ENCODE data around the gene SHANK2.

- TF ChIP-seq CTCF (IDR thresholded peaks at IDR 0.05; ENCODE audit: borderline replicate concordance, extremely low read depth, low read length, poor library complexity, severe bottlenecking) (no peak), EZH2 (IDR thresholded peaks at IDR 0.05; ENCODE audit: borderline replicate concordance, low read depth, low read length, severe bottlenecking) (no peak)
These were observed 33.4 kb downstream of the SHANK2 start for GRCh38 chr11:71218789-71219499.

All from DND-41 (cell line).